HEK293 (cell line): ENCODE results near the gene CCDC85C.

Experiments used
- CTCF ChIA-PET: fragments of 350-600 bp; formaldehyde crosslinking; extraction: SDS; loops from one replicate; lab custom pipeline; 2021; ENCODE audit warnings: antibody characterized with exemption; lab: Yijun Ruan, JAX
- POLR2A ChIA-PET: fragments of 300-600 bp; formaldehyde crosslinking; extraction: SDS; loops from one replicate; lab custom pipeline; 2020; ENCODE audit warnings: antibody characterized with exemption, inconsistent platforms; lab: Yijun Ruan, JAX
- H3K27ac ChIP-seq: fragments of 200-500 bp; sonication (Bioruptor generic); 2 replicates; pipeline ENCODE4 v1.5.1; 2014; ENCODE audit warnings: low read depth, low read length, control low read depth, inconsistent platforms; ENCODE audit errors: extremely low read depth
- H3K36me3 ChIP-seq, 2 experiments: fragments of 200-500 bp in 1 of 2; sonication (Bioruptor generic) in 1 of 2; 1 replicate in 1 of 2; 2 replicates in 1 of 2; pipeline ENCODE4 v1.5.1; 2014 to 2017; ENCODE audit warnings: inconsistent platforms in 2 of 2, low read length in 2 of 2; ENCODE audit not compliant: control insufficient read depth in 2 of 2, insufficient read depth in 1 of 2
- H3K4me1 ChIP-seq: fragments of 200-500 bp; sonication (Bioruptor generic); 2 replicates; pipeline ENCODE4 v1.5.1; 2014; ENCODE audit warnings: mild to moderate bottlenecking, low read length, inconsistent platforms; ENCODE audit not compliant: control insufficient read depth, insufficient read depth
- H3K4me3 ChIP-seq: 2 replicates; pipeline ENCODE4 v1.5.1; 2011; ENCODE audit warnings: low read depth, mild to moderate bottlenecking, control low read depth, low read length, moderate library complexity
- H3K9me3 ChIP-seq: fragments of 200-500 bp; sonication (Bioruptor generic); 2 replicates; pipeline ENCODE4 v1.5.1; 2014; ENCODE audit warnings: low read depth, low read length, inconsistent platforms; ENCODE audit not compliant: control insufficient read depth, insufficient read depth
- EGR2 ChIP-seq: fragments of 450-650 bp; formaldehyde crosslinking; IDR thresholded peaks from 2 replicates; pipeline ENCODE4 v1.5.1; 2016; ENCODE audit warnings: low read depth, missing biosample characterization, missing genetic modification characterization
- KLF16 ChIP-seq: fragments of 450-650 bp; formaldehyde crosslinking; IDR thresholded peaks from 2 replicates; pipeline ENCODE4 v1.5.1; 2017; ENCODE audit warnings: missing biosample characterization, missing genetic modification characterization
- SCRT1 ChIP-seq: fragments of 450-650 bp; formaldehyde crosslinking; IDR thresholded peaks from 2 replicates; pipeline ENCODE4 v1.5.1; 2016; ENCODE audit warnings: missing biosample characterization, missing genetic modification characterization, borderline replicate concordance
- TRIM28 ChIP-seq: IDR thresholded peaks from 2 replicates; pipeline ENCODE4 v1.6.1; 2011; ENCODE audit warnings: low read length, control low read depth, borderline replicate concordance
- YY2 ChIP-seq: fragments of 450-650 bp; formaldehyde crosslinking; IDR thresholded peaks from 2 replicates; pipeline ENCODE4 v1.5.1; 2016; ENCODE audit warnings: missing biosample characterization, missing genetic modification characterization
- ZBTB17 ChIP-seq: fragments of 450-650 bp; formaldehyde crosslinking; IDR thresholded peaks from 2 replicates; pipeline ENCODE4 v1.5.1; 2016; ENCODE audit warnings: missing biosample characterization, missing genetic modification characterization
- ZBTB49 ChIP-seq: fragments of 450-650 bp; formaldehyde crosslinking; IDR thresholded peaks from 2 replicates; pipeline ENCODE4 v1.5.1; 2016; ENCODE audit warnings: missing biosample characterization, missing genetic modification characterization, low read depth
- ZNF174 ChIP-seq: fragments of 450-650 bp; formaldehyde crosslinking; IDR thresholded peaks from 2 replicates; pipeline ENCODE4 v1.5.0; 2017; ENCODE audit warnings: missing biosample characterization, mild to moderate bottlenecking, missing genetic modification characterization
- ZNF202 ChIP-seq: fragments of 450-650 bp; formaldehyde crosslinking; IDR thresholded peaks from 2 replicates; pipeline ENCODE4 v1.5.1; 2016; ENCODE audit warnings: missing biosample characterization, missing genetic modification characterization, borderline replicate concordance
- ZNF37A ChIP-seq: fragments of 450-650 bp; IDR thresholded peaks from 2 replicates; pipeline ENCODE4 v1.5.1; 2018; ENCODE audit warnings: missing biosample characterization, missing genetic modification characterization
- ZNF48 ChIP-seq: fragments of 450-650 bp; formaldehyde crosslinking; IDR thresholded peaks from 2 replicates; pipeline ENCODE4 v1.5.1; 2016; ENCODE audit warnings: missing biosample characterization, missing genetic modification characterization
- ZNF514 ChIP-seq: fragments of 450-650 bp; formaldehyde crosslinking; IDR thresholded peaks from 2 replicates; pipeline ENCODE4 v1.5.1; 2016; ENCODE audit warnings: missing biosample characterization, missing genetic modification characterization
- ZNF521 ChIP-seq: fragments of 450-650 bp; formaldehyde crosslinking; IDR thresholded peaks from 2 replicates; pipeline ENCODE4 v1.5.1; 2017; ENCODE audit warnings: missing biosample characterization, mild to moderate bottlenecking, missing genetic modification characterization
- ZNF544 ChIP-seq: fragments of 450-650 bp; formaldehyde crosslinking; IDR thresholded peaks from 2 replicates; pipeline ENCODE4 v1.5.0; 2017; ENCODE audit warnings: missing biosample characterization, missing genetic modification characterization
- ZNF549 ChIP-seq: fragments of 450-650 bp; IDR thresholded peaks from 2 replicates; pipeline ENCODE4 v1.5.1; 2018; ENCODE audit warnings: missing biosample characterization, missing genetic modification characterization, mild to moderate bottlenecking, inconsistent platforms, moderate library complexity
- ZNF571 ChIP-seq: fragments of 450-650 bp; formaldehyde crosslinking; IDR thresholded peaks from 2 replicates; pipeline ENCODE4 v1.5.0; 2017; ENCODE audit warnings: missing biosample characterization, missing genetic modification characterization
- ZNF658 ChIP-seq: fragments of 450-650 bp; formaldehyde crosslinking; IDR thresholded peaks from 2 replicates; pipeline ENCODE4; 2016; ENCODE audit warnings: missing biosample characterization, missing genetic modification characterization
- ZNF670 ChIP-seq: fragments of 450-650 bp; formaldehyde crosslinking; IDR thresholded peaks from 2 replicates; pipeline ENCODE4 v1.5.1; 2016; ENCODE audit warnings: missing biosample characterization, missing genetic modification characterization, low read depth
- ZNF677 ChIP-seq: fragments of 450-650 bp; IDR thresholded peaks from 2 replicates; pipeline ENCODE4 v1.5.0; 2018; ENCODE audit warnings: missing biosample characterization, mild to moderate bottlenecking, missing genetic modification characterization, moderate library complexity
- ZNF76 ChIP-seq: fragments of 450-650 bp; formaldehyde crosslinking; IDR thresholded peaks from 2 replicates; pipeline ENCODE4; 2016; ENCODE audit warnings: low read depth, missing biosample characterization, missing genetic modification characterization, borderline replicate concordance
- ZNF777 ChIP-seq: fragments of 450-650 bp; formaldehyde crosslinking; IDR thresholded peaks from 2 replicates; pipeline ENCODE4 v1.5.1; 2017; ENCODE audit warnings: missing biosample characterization, missing genetic modification characterization, borderline replicate concordance
- ZNF785 ChIP-seq: fragments of 450-650 bp; formaldehyde crosslinking; IDR thresholded peaks from 2 replicates; pipeline ENCODE4 v1.5.1; 2016; ENCODE audit warnings: missing biosample characterization, missing genetic modification characterization
- TF ChIP-seq, protein P1 (sequence below): fragments of 450-650 bp; formaldehyde crosslinking; IDR thresholded peaks from 2 replicates; pipeline ENCODE4 v1.5.1; 2017; ENCODE audit warnings: missing biosample characterization, missing genetic modification characterization

Gene CCDC85C

GRCh38 chr14:99649219-99649618 lies 45.2 kb upstream of the CCDC85C start (continued):
- TF ChIP-seq, protein P1, sequence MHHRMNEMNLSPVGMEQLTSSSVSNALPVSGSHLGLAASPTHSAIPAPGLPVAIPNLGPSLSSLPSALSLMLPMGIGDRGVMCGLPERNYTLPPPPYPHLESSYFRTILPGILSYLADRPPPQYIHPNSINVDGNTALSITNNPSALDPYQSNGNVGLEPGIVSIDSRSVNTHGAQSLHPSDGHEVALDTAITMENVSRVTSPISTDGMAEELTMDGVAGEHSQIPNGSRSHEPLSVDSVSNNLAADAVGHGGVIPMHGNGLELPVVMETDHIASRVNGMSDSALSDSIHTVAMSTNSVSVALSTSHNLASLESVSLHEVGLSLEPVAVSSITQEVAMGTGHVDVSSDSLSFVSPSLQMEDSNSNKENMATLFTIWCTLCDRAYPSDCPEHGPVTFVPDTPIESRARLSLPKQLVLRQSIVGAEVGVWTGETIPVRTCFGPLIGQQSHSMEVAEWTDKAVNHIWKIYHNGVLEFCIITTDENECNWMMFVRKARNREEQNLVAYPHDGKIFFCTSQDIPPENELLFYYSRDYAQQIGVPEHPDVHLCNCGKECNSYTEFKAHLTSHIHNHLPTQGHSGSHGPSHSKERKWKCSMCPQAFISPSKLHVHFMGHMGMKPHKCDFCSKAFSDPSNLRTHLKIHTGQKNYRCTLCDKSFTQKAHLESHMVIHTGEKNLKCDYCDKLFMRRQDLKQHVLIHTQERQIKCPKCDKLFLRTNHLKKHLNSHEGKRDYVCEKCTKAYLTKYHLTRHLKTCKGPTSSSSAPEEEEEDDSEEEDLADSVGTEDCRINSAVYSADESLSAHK (tag by site-specific recombination) = no peak
- TF ChIP-seq ZNF174 (tag by site-specific recombination) (no peak), EGR2 (tag by site-specific recombination) (no peak), ZNF785 (no peak), ZNF658 (tag by site-specific recombination) (no peak), ZNF544 (tag by site-specific recombination) (no peak)

DNA sequence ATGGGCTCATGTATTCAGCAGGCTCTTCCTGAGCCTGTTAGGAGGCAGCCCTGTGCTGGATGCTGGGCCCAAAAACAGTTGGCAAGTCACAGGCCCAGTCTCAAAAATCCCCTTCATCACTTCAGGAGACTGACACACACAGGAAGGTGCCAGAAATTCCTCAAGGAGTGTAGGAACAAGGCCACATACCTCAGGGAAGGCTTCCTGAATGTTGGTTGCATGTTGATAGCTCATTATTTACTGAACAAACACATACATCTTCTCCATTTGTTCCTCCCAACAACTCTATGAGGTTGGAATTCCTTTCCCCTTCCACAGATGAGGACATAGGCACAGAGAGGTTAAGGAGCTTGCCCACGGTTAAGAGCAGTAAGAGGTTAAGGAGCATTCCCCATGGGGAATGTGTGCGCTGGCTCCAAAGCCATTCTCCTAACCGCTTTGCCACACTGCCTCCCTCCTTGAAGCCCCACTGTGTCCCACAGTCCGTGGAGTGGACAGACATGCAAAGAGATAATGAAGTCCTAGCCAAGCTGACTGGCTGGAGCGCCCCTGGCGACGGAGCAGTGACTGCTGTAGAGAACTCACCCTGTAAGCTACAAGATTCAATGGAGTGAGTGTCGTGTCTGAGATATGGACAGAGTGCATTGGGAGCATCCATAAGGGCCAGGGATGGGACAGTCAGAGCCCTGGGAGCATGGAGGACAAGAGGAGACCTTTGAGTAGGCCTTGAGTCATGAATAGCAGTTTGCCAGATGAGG lies 44.2 kb upstream of the CCDC85C start:
- POLR2A ChIA-PET = no interaction called here
- Histone ChIP-seq H3K36me3 (no peaks in the 10 kb centered on the region), H3K4me1 (no peaks in the 10 kb centered on the region)
- CTCF ChIA-PET = interaction anchor here (0.6 kb wide), 1 partner anchor 665 kb away, joined by 3 read pairs; no protein-coding TSS in a partner anchor
- TF ChIP-seq TRIM28 (no peak), ZBTB49 (tag by site-specific recombination) (no peak), ZNF544 (tag by site-specific recombination) (no peak), ZNF777 (tag by site-specific recombination) (no peak), ZNF76 (tag by site-specific recombination) (no peak), ZNF521 (no peak), ZNF670 (no peak), ZNF677 (tag by site-specific recombination) (no peak), ZNF37A (no peak), ZNF514 (no peak), ZNF549 (no peak), ZNF202 (tag by site-specific recombination) (no peak)
- TF ChIP-seq, all 188 proteins: peak for 0
- Histone ChIP-seq H3K27ac (no peak overlapping the region), H3K9me3 (no peaks in the 10 kb centered on the region), H3K4me3 (no peak overlapping the region)

DNA sequence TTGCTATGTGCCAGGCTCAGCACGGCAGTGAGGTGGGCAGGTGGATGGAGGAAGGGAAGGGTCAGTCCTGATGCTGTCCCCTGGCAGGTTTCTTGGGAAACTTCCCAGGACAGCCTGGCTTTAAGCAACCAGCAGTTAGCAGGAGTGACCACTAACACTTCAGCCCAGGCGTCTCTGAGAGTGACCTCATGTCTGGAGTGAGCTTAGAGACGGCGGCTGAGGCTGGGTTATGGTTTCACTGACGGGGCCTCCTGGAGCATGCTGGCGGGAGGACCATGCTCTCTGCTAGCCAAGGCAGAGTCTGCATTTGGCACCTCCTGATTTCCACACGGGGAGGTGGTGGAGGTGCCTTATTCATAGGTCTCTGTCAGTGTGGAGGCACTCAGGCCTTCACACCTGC lies 43.4 kb upstream of the CCDC85C start:
- Histone ChIP-seq H3K4me3 (no peak overlapping the region), H3K4me1 (no peaks in the 10 kb centered on the region), H3K9me3 (no peaks in the 10 kb centered on the region)
- POLR2A ChIA-PET = no interaction called here
- no peak for TF ChIP-seq ZBTB17 (tag by site-specific recombination)
- TF ChIP-seq YY2 = no peak
- TF ChIP-seq SCRT1 (tag by site-specific recombination) = no peak
- no peak for TF ChIP-seq KLF16
- TF ChIP-seq ZNF48 = no peak
- no peak for TF ChIP-seq ZNF521
- TF ChIP-seq ZNF571 (tag by site-specific recombination) = no peak
- TF ChIP-seq, all 188 proteins: peak for 0
- no peaks in the 10 kb centered on the region for H3K36me3 ChIP-seq
- CTCF ChIA-PET = interaction anchor here (0.6 kb wide), 1 partner anchor 665 kb away, joined by 3 read pairs; no protein-coding TSS in a partner anchor
- no peak overlapping the region for H3K27ac ChIP-seq
